HepG2 (cell line): ENCODE measurements around the gene CLDN24. TPM values are rescaled to one million over a fixed set of nuclear protein-coding genes. Genes with fewer than 3 reads are reported as not detected.

Experiments
- ATAC-seq: fragments of 200-7000 bp; cut with Tn5 transposase; 3 replicates; pipeline ENCODE4 v1.9.1; 2020; ENCODE audit warnings: mild to moderate bottlenecking, moderate library complexity
- BruUV-seq: library from RNA; stranded (reverse); fragments of 400-500 nt; replicated peaks from 2 replicates; lab custom pipeline; 2021; lab: Mats Ljungman, UMichigan
- CTCF ChIA-PET: fragments of 300-600 bp; formaldehyde crosslinking; extraction: SDS; loops from one replicate; lab custom pipeline; 2021; ENCODE audit warnings: low total read pairs, inconsistent platforms, low intra/inter-chr PET ratio; lab: Yijun Ruan, JAX
- POLR2A ChIA-PET: fragments of 350-600 bp; sonication (Branson Sonifier 250); formaldehyde crosslinking; loops from one replicate; lab custom pipeline; 2020; ENCODE audit warnings: antibody characterized with exemption, inconsistent platforms; lab: Yijun Ruan, JAX
- DNase-seq: peaks from one replicate; pipeline ENCODE4 v3.0.0-alpha.2; 2015; ENCODE audit warnings: low spot score
- FAIRE-seq: peaks from 3 replicates; lab custom pipeline; 2011; peaks lifted over from hg19 to GRCh38; lab: Jason Lieb, UNC
- H2AFZ ChIP-seq: one replicate; pipeline ENCODE4 v1.6.1; 2011; ENCODE audit warnings: low read length, inconsistent platforms
- H3K27ac ChIP-seq: fragments of 300-600 bp; 3 replicates; pipeline ENCODE4 v1.8.0; 2011; ENCODE audit warnings: mixed run types, mild to moderate bottlenecking, mixed read lengths, low read length, inconsistent platforms; ENCODE audit not compliant: insufficient read depth; ENCODE audit errors: extremely low read length
- H3K27me3 ChIP-seq, 2 experiments: fragments of 200-600 bp in 1 of 2; 2 replicates in 1 of 2; 3 replicates in 1 of 2; pipeline versions ENCODE4 v1.6.0 to v1.8.0; 2011; ENCODE audit warnings: low read length in 2 of 2, mild to moderate bottlenecking in 2 of 2, moderate library complexity in 2 of 2, inconsistent platforms in 1 of 2; ENCODE audit not compliant: insufficient read depth in 2 of 2, control insufficient read depth in 1 of 2
- H3K36me3 ChIP-seq, 2 experiments: fragments of 200-600 bp in 1 of 2; replicated peaks in 1 of 2; 2 replicates in 1 of 2; 3 replicates in 1 of 2; pipeline versions ENCODE4 v1.5.1 to v1.8.0; 2011; ENCODE audit warnings: low read length in 2 of 2, inconsistent platforms in 1 of 2; ENCODE audit not compliant: insufficient read depth in 2 of 2, control insufficient read depth in 1 of 2
- H3K4me1 ChIP-seq: 2 replicates; pipeline ENCODE4 v1.5.1; 2012; ENCODE audit warnings: low read length, inconsistent platforms; ENCODE audit not compliant: insufficient read depth
- H3K4me2 ChIP-seq: 2 replicates; pipeline ENCODE4 v1.6.0; 2011; ENCODE audit warnings: low read depth, low read length, inconsistent platforms
- H3K4me3 ChIP-seq, 3 experiments: fragments of 200-600 bp in 1 of 3; sonication (generic), shearing (Covaris generic) in 1 of 3; replicated peaks in 1 of 3; 2 replicates each; pipeline ENCODE4 v1.5.1; 2011 to 2016; ENCODE audit warnings: low read length in 3 of 3, inconsistent platforms in 2 of 3, low read depth in 2 of 3, mild to moderate bottlenecking in 2 of 3, control low read depth in 1 of 3, mixed read lengths in 1 of 3; ENCODE audit not compliant: insufficient read depth in 1 of 3
- H3K79me2 ChIP-seq: one replicate; pipeline ENCODE4 v1.6.1; 2011; ENCODE audit warnings: low read length, inconsistent platforms; ENCODE audit not compliant: insufficient read depth
- H3K9ac ChIP-seq: 2 replicates; pipeline ENCODE4 v1.6.0; 2011; ENCODE audit warnings: mild to moderate bottlenecking, low read depth, low read length, inconsistent platforms; ENCODE audit not compliant: insufficient read depth
- H3K9me3 ChIP-seq: 2 replicates; pipeline ENCODE4 v1.5.1; 2012; ENCODE audit warnings: mild to moderate bottlenecking, low read length
- H4K20me1 ChIP-seq: 2 replicates; pipeline ENCODE4 v1.6.0; 2011; ENCODE audit warnings: inconsistent platforms, mild to moderate bottlenecking, low read length, moderate library complexity; ENCODE audit not compliant: insufficient read depth
- ELF3 ChIP-seq: IDR thresholded peaks from 2 replicates; pipeline ENCODE4 v1.6.1; 2016; ENCODE audit warnings: missing genetic modification reagents, missing compliant biosample characterization
- ETV5 ChIP-seq: IDR thresholded peaks from 2 replicates; pipeline ENCODE4 v1.6.1; 2018; ENCODE audit warnings: missing biosample characterization, missing genetic modification reagents, inconsistent platforms, borderline replicate concordance
- EZH2 ChIP-seq: conservative IDR thresholded peaks from 2 replicates; pipeline ENCODE4 v1.6.1; 2012; ENCODE audit warnings: mild to moderate bottlenecking, low read depth, low read length, moderate library complexity
- HNRNPK ChIP-seq: fragments of 200-400 bp; formaldehyde crosslinking; IDR thresholded peaks from 2 replicates; pipeline ENCODE4 v1.6.1; 2018; ENCODE audit warnings: low read length, low read depth, moderate library complexity, mild to moderate bottlenecking; ENCODE audit not compliant: poor library complexity, severe bottlenecking
- KLF16 ChIP-seq, 2 experiments: sonication (generic) in 1 of 2; formaldehyde crosslinking in 1 of 2; IDR thresholded peaks; 2 replicates each; pipeline versions ENCODE4 v1.6.1 to v1.8.0; 2016 to 2023; ENCODE audit warnings: missing genetic modification reagents in 2 of 2, missing compliant biosample characterization in 1 of 2
- LBX2 ChIP-seq: sonication (generic); formaldehyde crosslinking; IDR thresholded peaks from 2 replicates; pipeline ENCODE4 v1.5.0; 2020; ENCODE audit warnings: missing genetic modification reagents, mild to moderate bottlenecking, borderline replicate concordance
- MTF2 ChIP-seq: sonication (generic); formaldehyde crosslinking; IDR thresholded peaks from 2 replicates; pipeline ENCODE4 v1.5.0; 2020; ENCODE audit warnings: missing genetic modification reagents, borderline replicate concordance
- SALL2 ChIP-seq: sonication (generic); formaldehyde crosslinking; IDR thresholded peaks from 2 replicates; pipeline ENCODE4 v1.8.1; 2023; ENCODE audit warnings: mild to moderate bottlenecking, missing genetic modification reagents, inconsistent platforms
- SRY ChIP-seq: sonication (generic); formaldehyde crosslinking; IDR thresholded peaks from 2 replicates; pipeline ENCODE4 v1.8.0; 2022; ENCODE audit warnings: mild to moderate bottlenecking, missing genetic modification reagents
- SUZ12 ChIP-seq: fragments of 150-350 bp; IDR thresholded peaks from 2 replicates; pipeline ENCODE4 v1.6.1; 2014; ENCODE audit warnings: low read depth, low read length
- U2AF1 ChIP-seq: fragments of 200-400 bp; formaldehyde crosslinking; optimal IDR thresholded peaks from 2 replicates; pipeline ENCODE3; 2017; ENCODE audit warnings: mild to moderate bottlenecking, low read depth, low read length
- U2AF2 ChIP-seq: fragments of 200-400 bp; formaldehyde crosslinking; IDR thresholded peaks from 2 replicates; pipeline ENCODE4 v1.6.1; 2017; ENCODE audit warnings: low read depth, mild to moderate bottlenecking, low read length
- ZNF124 ChIP-seq: sonication (generic); formaldehyde crosslinking; IDR thresholded peaks from 2 replicates; pipeline ENCODE4 v1.4.0; 2020; ENCODE audit warnings: missing genetic modification reagents
- ZNF343 ChIP-seq: sonication (generic); formaldehyde crosslinking; IDR thresholded peaks from 2 replicates; pipeline ENCODE4 v1.4.0; 2020; ENCODE audit warnings: mild to moderate bottlenecking, missing genetic modification reagents
- ZNF362 ChIP-seq: sonication (generic); formaldehyde crosslinking; IDR thresholded peaks from 2 replicates; pipeline ENCODE4 v1.4.0; 2020; ENCODE audit warnings: missing genetic modification reagents, mild to moderate bottlenecking, borderline replicate concordance
- ZNF547 ChIP-seq: sonication (generic); formaldehyde crosslinking; IDR thresholded peaks from 2 replicates; pipeline ENCODE4 v1.5.1; 2020; ENCODE audit warnings: mild to moderate bottlenecking, missing genetic modification reagents
- ZNF761 ChIP-seq: sonication (generic); formaldehyde crosslinking; conservative IDR thresholded peaks from 2 replicates; pipeline ENCODE4 v1.4.0; 2020; ENCODE audit warnings: mild to moderate bottlenecking, missing genetic modification reagents
- WGBS: methylation state at CpG from one replicate; pipeline ENCODE4 v1.1.6; 2017; ENCODE audit warnings: low lambda C conversion rate; 5-methylcytosine and 5-hydroxymethylcytosine counted together
- in situ Hi-C: cut with HindIII; loops from 2 replicates; pipeline ENCODE4 v1.10.0; 2017; ENCODE audit warnings: low pct_unique_long_range_greater_than_20kb; ENCODE audit not compliant: extremely low pct_ligation_motif_present
- intact Hi-C: fragments of 100-400 bp; cut with micrococcal nuclease; formaldehyde crosslinking; loops from one replicate; pipeline ENCODE4 v1.10.0; 2022; ENCODE audit not compliant: unreplicated experiment
- polyA plus RNA-seq, 8 experiments: library from polyadenylated mRNA; depleted of rRNA in 3 of 8; stranded (reverse) in 7 of 8; unstranded in 1 of 8; fragments of >200 nt; fragmentation: Illumina TruSeq in 4 of 8; extraction: Trizol in 4 of 8; gene quantifications; 2 replicates each; pipeline versions ENCODE4 v1.2.1 to v1.2.3, GENCODE V29; 2011 to 2016; ENCODE audit warnings: low read depth in 4 of 8, missing spikeins in 1 of 8, mixed read lengths in 1 of 8; ENCODE audit not compliant: insufficient read depth in 1 of 8
- total RNA-seq, 5 experiments: library from RNA; depleted of rRNA; stranded (reverse); fragments of >200 nt; fragmentation: Illumina TruSeq; extraction: Trizol; gene quantifications; 2 replicates each; pipeline ENCODE4 v1.2.3, GENCODE V29; 2016; ENCODE audit warnings: low read depth in 1 of 5

The CLDN24 gene
- total and polyA plus RNA-seq, 2 of the 13 experiments (the other 11 are each of a cell fraction or from before 2014, with no cell fraction given): not detected

GRCh38 chr4:183287309-183287659 is 34.9 kb downstream of the CLDN24 start:
- Histone ChIP-seq H3K4me3 (no peak overlapping the region), H3K36me3 (peaks cover 18 to 85% of the 10 kb centered on the region in 2 experiments), H3K27me3 (no peaks in the 10 kb centered on the region), H2AFZ (no peak overlapping the region), H3K4me2 (no peak overlapping the region), H4K20me1 (no peaks in the 10 kb centered on the region), H3K9ac (no peak overlapping the region), H3K9me3 (no peaks in the 10 kb centered on the region), H3K4me1 (no peaks in the 10 kb centered on the region), H3K27ac (no peak overlapping the region), H3K79me2 (no peaks in the 10 kb centered on the region)
- TF ChIP-seq LBX2 (CRISPR knock-in tag) (no peak), ELF3 (CRISPR knock-in tag) (no peak), ZNF761 (CRISPR knock-in tag) (no peak), ZNF343 (no peak), SUZ12 (no peak), EZH2 (no peak)
- DNase-seq (no peak), ATAC-seq (no peak), FAIRE-seq (no peak)
- in situ Hi-C loops: no loop called here
- ChIA-PET POLR2A (no interaction called here), CTCF (no interaction called here)
- WGBS: 60% methylated on average over 2 of the region's 2 CpGs
- intact Hi-C loops: loop anchor here (5.0 kb wide), 1 partner anchor 120 kb away; no protein-coding TSS in a partner anchor
- BruUV-seq: no TSS peak

- intact Hi-C loops: loop anchor here (5.0 kb wide), 1 partner anchor 121 kb away; no protein-coding TSS in a partner anchor
- no peaks in the 10 kb centered on the region for H3K4me1 ChIP-seq
- no peak for ATAC-seq
- H3K27me3 ChIP-seq: no peaks in the 10 kb centered on the region
- H3K27ac ChIP-seq: no peak overlapping the region
- in situ Hi-C loops: no loop called here
- H3K4me3 ChIP-seq: no peak overlapping the region
- DNase-seq: no peak
- 97% methylated on average over 11 of the region's 11 CpGs for WGBS
- H3K79me2 ChIP-seq: no peaks in the 10 kb centered on the region
- no TSS peak for BruUV-seq
- no peak overlapping the region for H2AFZ ChIP-seq
- H4K20me1 ChIP-seq: no peaks in the 10 kb centered on the region
- H3K4me2 ChIP-seq: no peak overlapping the region
- H3K9me3 ChIP-seq: no peaks in the 10 kb centered on the region
- CTCF ChIA-PET: no interaction called here
- FAIRE-seq: no peak
- POLR2A ChIA-PET: no interaction called here
- H3K9ac ChIP-seq: no peak overlapping the region
- H3K36me3 ChIP-seq: peaks cover 18 to 88% of the 10 kb centered on the region in 2 experiments
- TF ChIP-seq SRY (CRISPR knock-in tag) (no peak), ZNF362 (CRISPR knock-in tag) (no peak), U2AF2 (no peak), SALL2 (no peak), ZNF547 (CRISPR knock-in tag) (no peak), U2AF1 (no peak), MTF2 (CRISPR knock-in tag) (no peak), HNRNPK (no peak), KLF16 (CRISPR knock-in tag; IDR thresholded peaks at IDR 0.05) (no peak), ZNF124 (CRISPR knock-in tag) (no peak), ETV5 (CRISPR knock-in tag) (no peak)
Observed at GRCh38 chr4:183286590-183287308, 35.5 kb downstream of the CLDN24 start.
